ENCODE results near the gene KCNQ5.

The KCNQ5 gene

GRCh38 chr6:72930556-72931132, 308.8 kb downstream of the KCNQ5 start:
- no peak for DNase-seq

GRCh38 chr6:72931325-72931887, 309.5 kb downstream of the KCNQ5 start:
- DNase-seq: no peak

DNA sequence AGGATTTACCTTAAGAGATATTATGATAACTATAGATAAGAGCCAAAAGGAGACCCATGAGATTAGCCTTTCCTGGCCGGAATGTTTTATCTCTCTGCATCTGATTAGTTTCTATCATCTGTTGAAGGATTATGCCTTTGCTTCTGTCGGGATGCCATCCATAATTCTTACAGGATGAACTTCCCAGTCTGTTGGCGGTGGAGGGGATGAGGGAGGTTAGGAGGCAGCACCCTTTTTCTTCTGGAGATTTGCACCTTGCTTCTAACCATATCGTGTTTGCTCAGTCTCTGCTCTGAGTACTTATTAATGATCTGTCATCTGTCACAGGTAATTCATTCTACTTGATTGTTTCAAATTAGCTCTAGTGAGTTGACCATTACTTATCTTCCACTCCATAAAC, 311.4 kb downstream of the KCNQ5 start:
- DNase-seq: no peak

DNA sequence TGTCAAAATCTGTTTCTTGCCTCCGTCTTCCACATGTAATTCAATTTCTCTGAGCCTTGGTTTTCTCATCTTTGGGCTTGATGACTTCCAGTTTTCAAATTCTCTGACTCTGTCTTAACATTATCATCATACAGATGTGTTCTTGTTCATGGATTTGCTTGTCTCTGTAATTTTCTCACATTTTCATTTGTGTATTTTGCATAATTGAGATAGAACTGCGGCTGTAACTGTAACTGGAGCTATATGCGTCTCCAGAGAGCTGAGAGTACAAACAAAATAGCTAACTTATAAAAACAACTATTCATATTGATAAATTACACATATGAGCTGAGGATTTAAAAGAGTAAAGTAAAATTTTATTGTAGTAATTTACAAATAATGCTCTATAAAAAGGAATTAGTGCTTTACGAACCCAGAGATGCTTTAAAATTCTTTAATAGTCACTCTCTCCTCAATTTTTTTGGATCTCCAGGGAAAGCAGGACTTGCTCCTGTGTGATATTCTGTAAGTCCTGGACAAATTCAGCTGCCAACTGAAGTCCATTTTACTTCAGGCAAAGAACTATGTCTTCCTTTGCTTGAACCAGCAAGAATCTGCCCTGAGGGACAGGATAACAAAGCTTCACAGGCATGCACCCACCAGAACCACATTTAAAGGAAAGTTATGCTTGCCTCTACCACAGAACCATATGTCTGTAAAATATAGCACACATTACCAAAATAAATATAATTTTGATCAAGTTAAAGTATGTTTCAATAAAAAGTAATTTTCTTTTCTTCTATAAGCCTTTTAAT, 315.1 kb downstream of the KCNQ5 start:
- no peak for DNase-seq

DNA sequence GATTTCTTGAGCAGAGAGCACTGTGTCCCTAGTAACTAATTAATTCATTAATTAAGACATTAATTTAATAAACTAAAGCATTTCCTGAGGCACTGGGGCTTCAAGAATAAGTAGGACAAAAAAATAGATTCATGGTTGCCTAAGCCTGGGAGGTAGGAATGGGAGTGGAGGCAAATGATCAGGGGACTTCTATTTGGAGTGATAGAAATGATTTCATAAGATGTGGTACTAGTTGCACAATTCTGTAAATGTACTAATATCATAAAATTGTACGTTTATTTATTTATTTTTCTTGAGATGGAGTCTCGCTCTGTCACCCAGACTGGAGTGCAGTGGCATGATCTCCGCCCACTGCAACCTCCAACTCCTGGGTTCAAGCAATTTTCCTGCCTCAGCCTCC, 316.2 kb downstream of the KCNQ5 start:
- no peak for DNase-seq

DNA sequence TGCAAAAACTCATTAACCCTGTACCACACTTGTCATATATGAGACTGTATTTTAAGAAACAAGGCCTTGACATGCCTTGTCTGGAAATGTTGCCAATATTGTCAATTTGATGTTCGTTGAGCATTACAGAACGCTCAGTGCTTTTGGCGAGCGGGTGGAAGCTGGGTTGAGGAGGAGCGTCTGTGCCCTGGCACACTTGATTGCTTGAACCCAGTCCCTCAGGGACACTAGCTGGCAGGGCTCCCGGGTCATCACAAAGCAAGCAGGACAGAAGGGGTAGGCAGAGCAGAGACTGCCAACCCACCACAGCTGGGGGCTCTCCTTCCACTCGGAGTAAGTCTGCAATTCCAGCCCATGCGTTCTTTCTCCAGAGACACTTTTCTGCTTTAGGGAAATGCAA, 317.1 kb downstream of the KCNQ5 start:
- DNase-seq: no peak

- DNase-seq: no peak
These were observed 318.4 kb downstream of the KCNQ5 start for GRCh38 chr6:72940265-72940664.

GRCh38 chr6:72941263-72941662, 319.4 kb downstream of the KCNQ5 start:
- no peak for DNase-seq

- no peak for DNase-seq
These were observed 319.9 kb downstream of the KCNQ5 start for GRCh38 chr6:72941751-72942150.

- no peak for DNase-seq
These were observed 321.8 kb downstream of the KCNQ5 start for GRCh38 chr6:72943699-72944098.

- DNase-seq: no peak
These were observed 322.8 kb downstream of the KCNQ5 start for GRCh38 chr6:72944660-72945059.

GRCh38 chr6:72946774-72947173, 324.9 kb downstream of the KCNQ5 start:
- DNase-seq: no peak

GRCh38 chr6:72947534-72947933, 325.7 kb downstream of the KCNQ5 start:
- DNase-seq: no peak

DNA sequence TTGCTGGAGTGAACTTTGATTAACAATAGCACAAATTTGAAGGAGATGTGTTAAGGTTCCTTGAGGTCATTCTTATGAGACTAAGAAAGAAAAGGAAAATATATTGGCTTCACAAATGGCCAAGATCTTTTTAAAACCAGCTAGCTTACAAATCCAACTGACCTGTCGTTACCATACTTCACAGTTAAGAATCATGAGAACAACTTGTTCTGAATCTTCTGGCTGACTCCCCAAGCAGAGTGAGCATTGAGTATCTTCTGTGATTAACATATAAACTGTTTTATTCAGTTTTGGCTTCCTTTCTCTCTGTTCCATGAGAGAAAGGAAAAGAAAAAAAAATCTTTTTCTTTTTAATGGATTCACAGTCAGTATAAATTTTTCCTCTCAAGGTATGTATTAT, 326.3 kb downstream of the KCNQ5 start:
- no peak for DNase-seq

GRCh38 chr6:72950114-72950860, 328.4 kb downstream of the KCNQ5 start:
- DNase-seq: no peak

DNA sequence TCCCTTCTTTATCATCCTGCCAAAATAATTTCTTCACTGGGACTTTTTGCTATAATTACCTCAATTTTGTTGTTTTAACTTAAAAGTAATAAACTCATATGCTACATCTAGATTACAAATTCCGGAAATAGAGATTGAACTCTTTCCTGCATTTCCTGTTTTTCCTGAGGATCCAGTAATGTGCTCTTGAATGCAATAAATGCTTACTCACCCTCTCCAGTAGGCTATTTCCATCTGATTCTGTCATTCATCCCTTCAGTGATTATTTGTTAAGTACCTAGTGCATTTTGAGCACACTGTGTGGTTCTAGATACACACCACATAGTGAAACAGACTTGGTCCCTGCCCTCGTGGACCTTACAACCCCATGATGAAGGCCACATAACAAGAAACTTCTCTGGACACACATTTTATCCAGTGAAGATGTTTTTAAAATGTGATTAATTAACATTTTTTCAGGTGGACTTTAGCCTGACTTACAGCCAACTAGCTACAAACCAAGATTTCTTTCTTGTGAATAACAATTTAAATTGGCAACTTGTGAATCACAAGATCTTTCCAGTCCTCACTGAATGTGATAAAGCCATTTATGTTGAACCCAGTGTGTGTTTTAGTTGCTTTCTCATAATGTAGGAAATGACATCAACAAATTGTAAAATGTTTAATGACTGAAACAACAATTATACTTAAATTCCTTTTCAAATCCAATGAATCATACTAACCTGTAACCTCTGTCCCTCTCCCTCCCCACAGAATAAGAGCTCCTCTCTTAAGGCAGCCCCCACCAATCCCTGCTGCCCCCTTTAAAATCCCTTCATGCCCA, 331.2 kb downstream of the KCNQ5 start:
- DNase-seq: no peak

- DNase-seq: no peak
These were observed 332.1 kb downstream of the KCNQ5 start for GRCh38 chr6:72953971-72954381.

DNA sequence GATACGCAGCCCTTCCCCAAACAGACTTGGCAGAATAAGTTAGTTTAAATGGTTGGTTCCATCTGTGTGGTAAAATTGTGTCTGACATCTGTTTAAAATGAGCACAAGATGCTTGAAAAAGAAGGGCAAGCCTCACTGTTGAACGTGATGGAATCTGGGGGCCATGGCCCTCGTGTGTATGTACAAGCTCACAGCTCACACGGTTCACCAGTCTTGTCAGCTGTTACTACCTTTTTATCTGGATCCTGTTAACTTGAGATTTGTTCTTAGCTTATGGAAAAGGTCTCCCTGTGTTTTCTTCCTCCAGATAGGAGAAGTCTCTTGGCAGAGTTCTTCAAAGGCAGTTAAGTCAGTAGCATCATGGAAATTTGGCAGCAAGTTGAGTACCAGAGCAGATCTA, 332.9 kb downstream of the KCNQ5 start:
- no peak for DNase-seq

DNA sequence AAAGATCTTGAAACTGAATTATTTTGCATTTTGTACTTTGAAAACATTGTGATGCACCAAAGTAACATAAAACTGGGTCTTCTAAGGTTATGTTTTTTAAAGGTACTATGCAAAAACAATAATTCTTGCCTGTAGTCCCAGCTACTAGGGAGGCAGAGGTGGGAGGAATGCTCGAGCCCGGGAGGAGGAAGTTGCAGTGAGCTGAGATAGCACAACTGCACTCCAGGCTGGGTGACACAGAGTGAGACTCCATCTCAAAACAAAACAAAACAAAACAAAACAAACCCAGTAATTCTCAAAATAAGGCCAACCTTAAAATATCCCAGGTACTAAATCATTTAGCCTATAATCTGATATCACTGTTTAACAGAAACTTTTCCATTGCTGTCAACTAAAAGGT, 333.8 kb downstream of the KCNQ5 start:
- DNase-seq: no peak

DNA sequence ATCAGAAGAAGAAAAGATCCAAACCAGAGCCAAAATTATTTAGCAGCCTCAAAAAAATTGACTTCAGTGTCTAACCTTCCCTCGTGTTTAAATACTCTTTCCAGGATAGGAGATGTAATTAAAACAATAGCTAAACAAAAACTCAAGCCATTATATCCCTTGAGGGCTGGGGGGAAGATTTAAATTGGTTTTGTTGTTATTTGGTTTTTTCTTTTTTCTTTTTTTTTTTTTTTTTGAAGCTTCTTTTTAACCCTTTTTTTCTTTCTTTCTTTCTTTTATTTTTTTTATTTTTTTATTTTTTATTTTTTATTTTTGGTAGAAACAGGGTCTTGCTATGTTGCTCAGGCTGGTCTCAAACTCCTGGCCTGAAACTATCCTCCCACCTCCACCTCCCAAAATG, 334.4 kb downstream of the KCNQ5 start:
- no peak for DNase-seq

DNA sequence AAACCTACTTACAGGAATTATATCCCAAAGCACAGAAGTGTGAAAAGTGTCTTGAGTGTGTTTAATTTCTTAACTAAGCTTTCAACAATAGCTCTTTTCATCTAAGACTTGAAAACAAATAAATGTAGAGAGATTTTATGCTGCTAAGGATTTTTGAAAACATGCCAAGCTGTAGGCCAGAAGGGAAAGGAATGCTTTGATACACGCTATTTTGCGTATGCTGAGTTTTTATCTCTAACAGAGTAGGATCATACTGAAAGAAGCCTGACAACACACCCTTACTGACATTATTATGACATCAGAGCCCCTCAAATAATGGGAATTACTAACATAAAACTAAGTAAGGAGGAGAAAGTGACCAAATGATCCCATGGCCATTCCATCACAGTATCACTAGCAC, 338.0 kb downstream of the KCNQ5 start:
- DNase-seq: no peak

DNA sequence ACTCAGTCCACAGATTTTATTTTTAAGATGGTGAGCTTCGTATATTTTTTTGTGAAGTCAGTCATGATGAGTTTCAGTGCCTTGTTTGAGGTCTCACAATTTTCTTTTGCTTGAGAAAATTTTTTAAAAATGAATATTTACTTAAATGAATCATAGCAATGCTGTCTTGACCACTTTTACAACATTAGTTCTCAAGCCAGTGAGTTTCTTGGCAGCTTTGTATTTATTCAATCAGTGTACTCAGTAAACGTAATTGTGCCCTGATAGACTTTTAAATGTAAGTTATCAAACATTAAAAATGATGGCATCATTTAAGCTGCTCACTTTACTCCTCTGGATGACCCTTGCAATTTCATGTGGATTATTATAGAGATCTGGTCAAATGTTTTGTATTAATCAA, 342.1 kb downstream of the KCNQ5 start:
- DNase-seq: no peak

All from NCI-H1436 treated with DMSO at 0.1 percent for 48 hours (cell line).